ELR (cell line): ENCODE data around the gene GTPBP3.

Experiments
- DNase-seq: peaks from one replicate; pipeline ENCODE4 v3.0.0-alpha.2; 2015; ENCODE audit warnings: low read depth

Gene GTPBP3

GRCh38 chr19:17309198-17309964 is 28.0 kb upstream of the GTPBP3 start, which contains the start of gene DDA1:
Gene DDA1, plus strand, starts transcription at chr19:17309563. Its CDS starts 92 bp downstream, at chr19:17309655.
- peak; percentile 100 for DNase-seq

GRCh38 chr19:17309965-17310461 is 27.3 kb upstream of the GTPBP3 start:
- DNase-seq: no peak

GRCh38 chr19:17311455-17312188 is 25.7 kb upstream of the GTPBP3 start:
- DNase-seq: peak; percentile 88

- no peak for DNase-seq
These were observed 24.9 kb upstream of the GTPBP3 start for GRCh38 chr19:17312189-17313113.

GRCh38 chr19:17314007-17314593 is 23.3 kb upstream of the GTPBP3 start:
- DNase-seq: no peak

- DNase-seq: no peak
These were observed 18.4 kb upstream of the GTPBP3 start for GRCh38 chr19:17318966-17319365.

GRCh38 chr19:17319473-17320238 is 17.7 kb upstream of the GTPBP3 start:
- DNase-seq: no peak

- no peak for DNase-seq
These were observed 16.9 kb upstream of the GTPBP3 start for GRCh38 chr19:17320435-17320834.

GRCh38 chr19:17321655-17322489 is 15.5 kb upstream of the GTPBP3 start:
- no peak for DNase-seq

GRCh38 chr19:17322854-17323253 is 14.5 kb upstream of the GTPBP3 start:
- DNase-seq: no peak

GRCh38 chr19:17323300-17323963 is 13.9 kb upstream of the GTPBP3 start:
- no peak for DNase-seq

GRCh38 chr19:17323964-17324332 is 13.4 kb upstream of the GTPBP3 start:
- no peak for DNase-seq

- DNase-seq: no peak
These were observed 12.8 kb upstream of the GTPBP3 start for GRCh38 chr19:17324357-17325114.

GRCh38 chr19:17325133-17325532 is 12.2 kb upstream of the GTPBP3 start:
- DNase-seq: no peak

GRCh38 chr19:17325881-17326594 is 11.3 kb upstream of the GTPBP3 start:
- DNase-seq: no peak

- DNase-seq: no peak
These were observed 10.8 kb upstream of the GTPBP3 start for GRCh38 chr19:17326595-17326966.

- no peak for DNase-seq
These were observed 10.2 kb upstream of the GTPBP3 start for GRCh38 chr19:17327068-17327653.
